Inflammatory macrophage treated with lipopolysaccharide for 4 hours (primary cell): ENCODE results near the gene ZYG11B.
"Not testable (repeated sequence)": the region's sequence is repeated elsewhere in the genome, so short reads cannot be mapped to it uniquely, and the experiment has no call there.

ENCODE experiments used
- DNase-seq: peaks from one replicate; pipeline ENCODE4 v3.0.0-alpha.2; 2020

The ZYG11B gene

GRCh38 chr1:52726265-52727113 is at the start of gene ZYG11B:
Gene ZYG11B (plus strand): TSS chr1:52726453. CDS start chr1:52726654, 201 bp downstream.
- peak; percentile 88 for DNase-seq

- DNase-seq: no peak
Measured at GRCh38 chr1:52677076-52677806, 49.0 kb upstream of the ZYG11B start.

- no peak for DNase-seq
Measured at GRCh38 chr1:52679048-52679447, 47.2 kb upstream of the ZYG11B start.

- no peak for DNase-seq
Measured at GRCh38 chr1:52679498-52679897, 46.8 kb upstream of the ZYG11B start.

GRCh38 chr1:52680353-52680752 is 45.9 kb upstream of the ZYG11B start:
- DNase-seq: no peak

- no peak for DNase-seq
Measured at GRCh38 chr1:52681136-52681535, 45.1 kb upstream of the ZYG11B start.

GRCh38 chr1:52683367-52683940 is 42.8 kb upstream of the ZYG11B start:
- DNase-seq: peak; percentile 22

DNA sequence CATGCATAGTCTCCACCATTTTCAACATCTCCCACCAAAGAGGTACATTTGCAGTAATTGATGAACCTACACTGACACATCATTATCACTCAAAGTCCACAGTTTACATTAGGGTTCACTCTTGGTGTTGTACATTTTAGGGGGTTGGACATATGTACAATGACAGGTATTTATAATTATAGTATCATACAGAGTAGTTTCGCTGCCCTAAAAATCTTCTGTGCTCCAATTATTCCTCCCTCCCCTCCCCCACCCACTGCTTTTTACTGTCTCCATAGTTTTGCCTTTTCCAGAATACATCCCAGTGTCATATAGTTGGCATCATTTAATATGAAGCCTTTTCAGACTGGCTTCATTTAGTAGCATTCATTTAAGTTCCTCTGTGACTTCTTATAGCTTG is 41.7 kb upstream of the ZYG11B start:
- DNase-seq: no peak

DNA sequence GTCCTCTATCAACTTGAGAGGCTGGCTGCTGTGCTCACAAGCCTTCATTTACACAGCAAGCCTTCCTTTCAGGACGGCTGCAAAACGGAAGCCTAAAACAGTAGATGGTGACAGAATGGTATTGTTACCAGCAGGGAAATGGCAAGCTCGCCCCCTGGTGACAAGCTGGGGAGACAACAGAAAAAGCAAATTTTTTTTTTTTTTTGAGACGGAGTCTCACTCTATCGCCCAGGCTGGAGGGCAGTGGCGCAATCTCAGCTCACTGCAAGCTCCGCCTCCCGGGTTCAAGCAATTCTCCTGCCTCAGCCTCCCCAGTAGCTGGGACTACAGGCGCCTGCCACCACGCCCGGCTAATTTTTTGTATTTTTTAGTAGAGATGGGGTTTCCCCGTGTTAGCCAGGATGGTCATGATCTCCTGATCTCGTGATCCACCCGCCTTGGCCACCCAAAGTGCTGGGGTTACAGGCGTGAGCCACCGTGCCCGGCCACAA is 39.9 kb upstream of the ZYG11B start:
- DNase-seq: peak; percentile 72

GRCh38 chr1:52686830-52687229 is 39.4 kb upstream of the ZYG11B start:
- DNase-seq: no peak

DNA sequence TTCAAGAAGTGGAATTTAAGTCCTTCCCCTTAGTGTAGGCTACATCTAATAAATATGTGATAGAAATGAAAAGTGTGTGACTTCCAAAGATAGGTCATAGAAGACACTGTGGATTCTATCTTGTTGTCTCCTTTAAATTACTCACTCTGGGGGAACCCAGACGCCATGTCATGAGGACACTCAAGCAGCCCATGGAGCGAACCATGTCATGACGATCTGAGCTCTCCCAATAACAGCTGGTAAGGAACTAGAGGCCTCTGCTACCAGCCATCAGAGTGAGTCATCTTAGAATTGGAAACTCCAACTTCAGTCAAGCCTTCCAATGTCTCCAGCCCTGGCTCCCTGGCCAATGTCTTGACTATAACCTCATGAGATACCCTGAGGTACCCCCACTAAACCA is 34.4 kb upstream of the ZYG11B start:
- DNase-seq: peak; percentile 81

DNA sequence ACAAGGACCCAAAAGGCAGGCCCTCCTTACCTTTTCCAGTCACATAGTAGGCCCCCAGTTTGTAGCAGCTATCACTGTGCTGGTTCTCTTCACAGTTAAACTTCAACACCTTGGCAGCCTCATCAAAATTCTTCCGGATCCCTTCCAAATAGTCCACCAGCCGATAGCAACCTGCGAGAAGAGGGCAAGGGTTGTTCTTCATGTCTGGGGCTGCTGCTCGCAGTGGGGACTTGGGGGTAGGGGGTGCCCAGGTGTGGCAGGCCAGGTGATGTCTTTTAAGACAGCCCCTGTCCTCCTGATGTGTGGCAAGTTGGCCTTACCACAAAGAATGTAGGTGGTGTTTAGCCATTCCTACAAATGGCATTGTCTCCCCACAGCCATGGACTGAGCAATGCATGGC is 33.6 kb upstream of the ZYG11B start:
- DNase-seq: no peak

DNA sequence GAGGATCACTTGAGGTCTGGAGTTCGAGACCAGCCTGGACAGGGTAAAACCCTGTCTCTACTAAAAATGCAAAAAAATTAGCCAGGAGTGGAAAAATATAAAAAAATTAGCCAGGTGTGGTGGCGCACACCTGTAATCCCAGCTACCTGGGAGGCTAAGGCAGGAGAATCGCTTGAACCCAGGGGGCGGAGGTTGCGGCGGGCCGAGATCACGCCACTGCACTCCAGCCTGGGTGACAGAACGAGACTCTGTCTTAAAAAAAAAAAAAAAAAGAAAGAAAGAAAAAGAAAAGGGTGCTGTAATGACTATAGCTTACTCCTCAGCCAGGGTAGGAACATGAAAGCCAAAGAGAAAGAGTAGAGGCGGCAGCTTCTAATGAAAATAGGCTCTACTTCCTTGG is 32.9 kb upstream of the ZYG11B start:
- not testable (repeated sequence) for DNase-seq

DNA sequence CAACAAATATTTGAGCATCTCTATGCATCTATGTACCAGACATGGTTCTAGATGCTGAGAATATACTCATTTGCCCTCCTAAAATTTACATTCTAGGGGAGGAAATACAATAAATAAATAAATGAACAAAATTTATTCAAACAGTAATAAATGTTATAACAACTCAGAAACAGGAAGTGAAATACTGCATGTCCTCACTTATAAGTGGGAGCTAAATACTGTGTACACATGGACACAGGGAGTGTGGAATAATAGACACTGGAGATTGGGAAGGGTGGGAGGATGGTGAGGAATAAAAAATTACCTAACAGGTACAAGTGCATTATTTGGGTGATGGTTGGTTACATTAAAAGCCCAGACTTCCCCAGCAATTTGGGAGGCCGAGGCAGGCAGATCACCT is 32.4 kb upstream of the ZYG11B start:
- DNase-seq: peak; percentile 27

DNA sequence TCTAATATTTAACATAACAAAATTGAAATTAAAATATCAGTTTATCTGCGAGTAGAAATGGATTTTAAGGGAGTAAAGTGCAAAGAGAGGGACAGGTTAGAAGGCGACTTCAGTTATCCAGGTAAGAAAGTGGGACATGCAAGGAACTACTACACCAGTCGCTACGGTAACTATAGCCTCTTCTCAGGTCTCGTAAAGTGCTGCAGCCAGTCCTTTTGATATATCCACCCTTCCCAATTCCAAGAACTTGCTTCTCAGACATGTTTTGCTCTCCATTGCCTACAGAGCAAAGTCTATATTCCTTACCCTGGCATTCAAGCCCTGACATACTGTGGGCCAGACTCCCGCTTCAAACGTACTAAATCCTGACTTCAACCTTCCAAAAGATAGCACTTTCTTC is 30.6 kb upstream of the ZYG11B start:
- no peak for DNase-seq

GRCh38 chr1:52697795-52698674 is 28.2 kb upstream of the ZYG11B start, which contains the start of gene COA7:
Gene COA7 (minus strand): TSS chr1:52698347. CDS start chr1:52698326, 21 bp downstream.
- peak; percentile 82 for DNase-seq

DNA sequence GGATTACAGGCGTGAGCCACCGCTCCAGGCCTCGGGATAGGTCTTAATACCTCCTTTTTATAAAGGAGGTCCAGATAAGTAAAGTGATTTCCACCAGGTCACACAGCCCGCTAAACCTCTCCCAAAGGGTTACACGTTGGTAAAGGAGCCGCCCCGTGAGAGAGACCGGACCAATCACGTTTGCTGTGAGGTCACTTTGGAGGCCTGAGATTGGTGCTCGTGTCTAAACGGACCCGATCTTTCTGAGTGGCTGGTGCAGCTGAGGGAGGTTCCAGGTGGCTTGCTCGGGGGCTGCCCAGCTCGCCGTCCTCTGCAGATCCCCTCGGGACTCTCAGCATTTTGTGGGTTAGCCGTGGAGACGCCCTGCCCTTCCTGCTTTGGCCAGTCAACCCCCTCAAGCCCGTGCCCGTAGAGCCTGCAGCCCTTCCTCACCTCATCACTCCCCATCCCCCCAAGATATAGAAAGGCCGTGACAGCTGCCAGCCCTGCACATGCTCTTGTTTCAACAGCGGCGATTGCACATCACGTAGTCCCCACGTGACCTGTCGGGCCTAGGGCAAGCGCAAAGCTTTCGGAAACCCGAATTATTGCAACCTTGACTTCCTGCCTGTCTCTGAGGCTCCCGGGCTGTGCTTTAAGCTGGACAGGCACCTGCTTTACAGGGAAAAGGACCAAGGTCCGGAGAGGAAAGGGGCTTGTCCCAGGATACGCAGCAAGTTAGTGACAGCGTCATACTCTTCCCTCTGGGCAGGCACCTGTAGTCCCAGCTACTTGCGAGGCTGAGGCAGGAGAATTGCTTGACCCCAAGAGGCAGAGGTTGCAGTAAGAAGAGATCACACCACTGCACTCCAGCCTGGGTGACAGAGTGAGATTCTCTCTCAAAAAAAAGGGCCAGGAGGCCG is 23.1 kb upstream of the ZYG11B start:
- DNase-seq: peak; percentile 94

GRCh38 chr1:52706136-52706670 is 20.1 kb upstream of the ZYG11B start:
- no peak for DNase-seq

- peak; percentile 52 for DNase-seq
Measured at GRCh38 chr1:52706941-52707926, 19.0 kb upstream of the ZYG11B start.
